ENCODE measurements around the gene ZDHHC7.

GRCh38 chr16:85057948-85058347 is 46.6 kb upstream of the ZDHHC7 start:
- TF ChIP-seq, protein P1, sequence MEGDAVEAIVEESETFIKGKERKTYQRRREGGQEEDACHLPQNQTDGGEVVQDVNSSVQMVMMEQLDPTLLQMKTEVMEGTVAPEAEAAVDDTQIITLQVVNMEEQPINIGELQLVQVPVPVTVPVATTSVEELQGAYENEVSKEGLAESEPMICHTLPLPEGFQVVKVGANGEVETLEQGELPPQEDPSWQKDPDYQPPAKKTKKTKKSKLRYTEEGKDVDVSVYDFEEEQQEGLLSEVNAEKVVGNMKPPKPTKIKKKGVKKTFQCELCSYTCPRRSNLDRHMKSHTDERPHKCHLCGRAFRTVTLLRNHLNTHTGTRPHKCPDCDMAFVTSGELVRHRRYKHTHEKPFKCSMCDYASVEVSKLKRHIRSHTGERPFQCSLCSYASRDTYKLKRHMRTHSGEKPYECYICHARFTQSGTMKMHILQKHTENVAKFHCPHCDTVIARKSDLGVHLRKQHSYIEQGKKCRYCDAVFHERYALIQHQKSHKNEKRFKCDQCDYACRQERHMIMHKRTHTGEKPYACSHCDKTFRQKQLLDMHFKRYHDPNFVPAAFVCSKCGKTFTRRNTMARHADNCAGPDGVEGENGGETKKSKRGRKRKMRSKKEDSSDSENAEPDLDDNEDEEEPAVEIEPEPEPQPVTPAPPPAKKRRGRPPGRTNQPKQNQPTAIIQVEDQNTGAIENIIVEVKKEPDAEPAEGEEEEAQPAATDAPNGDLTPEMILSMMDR (IDR thresholded peaks at IDR 0.05), result no peak
- TF ChIP-seq POLR2A (IDR thresholded peaks at IDR 0.05), result no peak
